ENCODE data around the gene XPO6.
"Not testable (repeated sequence)": the region's sequence is repeated elsewhere in the genome, so short reads cannot be mapped to it uniquely, and the experiment has no call there.

XPO6 gene

DNA sequence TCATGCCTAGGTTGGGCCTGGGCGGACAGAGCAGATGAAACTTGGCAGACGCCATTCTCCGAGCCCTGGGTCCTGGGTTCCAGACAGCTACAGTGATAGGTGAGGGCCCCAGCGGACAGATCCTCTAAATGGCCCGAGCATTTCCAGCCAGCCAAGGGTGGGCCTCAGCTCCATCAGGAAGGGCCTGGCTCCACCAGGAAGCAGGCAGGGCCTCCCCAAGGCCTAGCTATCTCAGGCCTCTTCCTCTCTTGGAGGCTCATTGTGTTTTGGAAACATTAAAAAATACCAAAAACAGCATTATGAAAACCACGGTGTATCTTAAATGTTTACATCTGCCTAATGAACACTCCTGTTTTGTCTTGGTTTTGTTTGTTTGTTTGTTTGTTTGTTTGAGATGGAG lies 42.4 kb upstream of the XPO6 start:
- no peak overlapping the region for H3K4me3 ChIP-seq (ENCODE audit: low read depth, low read length)
- TF ChIP-seq, protein P1, sequence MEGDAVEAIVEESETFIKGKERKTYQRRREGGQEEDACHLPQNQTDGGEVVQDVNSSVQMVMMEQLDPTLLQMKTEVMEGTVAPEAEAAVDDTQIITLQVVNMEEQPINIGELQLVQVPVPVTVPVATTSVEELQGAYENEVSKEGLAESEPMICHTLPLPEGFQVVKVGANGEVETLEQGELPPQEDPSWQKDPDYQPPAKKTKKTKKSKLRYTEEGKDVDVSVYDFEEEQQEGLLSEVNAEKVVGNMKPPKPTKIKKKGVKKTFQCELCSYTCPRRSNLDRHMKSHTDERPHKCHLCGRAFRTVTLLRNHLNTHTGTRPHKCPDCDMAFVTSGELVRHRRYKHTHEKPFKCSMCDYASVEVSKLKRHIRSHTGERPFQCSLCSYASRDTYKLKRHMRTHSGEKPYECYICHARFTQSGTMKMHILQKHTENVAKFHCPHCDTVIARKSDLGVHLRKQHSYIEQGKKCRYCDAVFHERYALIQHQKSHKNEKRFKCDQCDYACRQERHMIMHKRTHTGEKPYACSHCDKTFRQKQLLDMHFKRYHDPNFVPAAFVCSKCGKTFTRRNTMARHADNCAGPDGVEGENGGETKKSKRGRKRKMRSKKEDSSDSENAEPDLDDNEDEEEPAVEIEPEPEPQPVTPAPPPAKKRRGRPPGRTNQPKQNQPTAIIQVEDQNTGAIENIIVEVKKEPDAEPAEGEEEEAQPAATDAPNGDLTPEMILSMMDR (IDR thresholded peaks at IDR 0.05; ENCODE audit: low read depth, low read length): no peak

DNA sequence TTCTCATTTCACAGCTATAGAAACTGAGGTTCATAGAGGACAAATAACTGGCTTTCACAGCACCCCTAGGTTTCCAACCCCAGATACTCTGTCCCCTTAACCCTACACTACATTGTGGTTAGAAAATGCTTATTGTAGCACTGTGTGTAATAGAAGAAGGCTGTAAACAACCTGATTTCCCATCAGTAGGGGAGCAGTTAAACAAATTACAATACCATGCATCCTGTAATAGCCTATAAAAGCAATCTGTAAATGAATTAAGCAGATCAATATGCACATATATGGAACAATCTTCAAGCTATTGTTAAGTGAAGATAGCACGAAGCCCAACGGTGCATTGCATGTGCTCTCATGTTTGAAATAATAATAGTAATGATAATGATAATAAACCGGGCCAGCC lies 39.2 kb upstream of the XPO6 start:
- H3K4me3 ChIP-seq (ENCODE audit: low read depth, low read length): no peak overlapping the region
- TF ChIP-seq, protein P1 (IDR thresholded peaks at IDR 0.05; ENCODE audit: low read depth, low read length): no peak

DNA sequence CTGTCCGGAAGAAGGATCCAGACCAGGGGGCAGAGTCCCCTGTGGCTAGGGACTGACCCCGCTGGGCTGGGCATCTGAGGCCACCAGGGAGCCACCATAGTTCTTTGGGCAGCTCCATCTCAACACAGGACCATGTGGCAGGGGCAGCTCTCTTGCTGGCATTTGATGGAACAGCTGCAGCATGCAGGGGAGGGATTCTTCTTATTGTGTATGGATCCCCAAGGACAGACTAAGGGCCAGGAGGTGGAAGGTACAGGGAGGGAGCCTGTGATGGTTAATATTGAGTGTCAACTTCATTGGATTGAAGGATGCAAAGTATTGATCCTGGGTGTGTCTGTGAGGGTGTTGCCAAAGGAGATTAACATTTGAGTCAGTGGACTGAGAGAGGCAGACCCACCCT lies 37.7 kb upstream of the XPO6 start:
- H3K4me3 ChIP-seq (ENCODE audit: low read depth, low read length): not testable (repeated sequence)

DNA sequence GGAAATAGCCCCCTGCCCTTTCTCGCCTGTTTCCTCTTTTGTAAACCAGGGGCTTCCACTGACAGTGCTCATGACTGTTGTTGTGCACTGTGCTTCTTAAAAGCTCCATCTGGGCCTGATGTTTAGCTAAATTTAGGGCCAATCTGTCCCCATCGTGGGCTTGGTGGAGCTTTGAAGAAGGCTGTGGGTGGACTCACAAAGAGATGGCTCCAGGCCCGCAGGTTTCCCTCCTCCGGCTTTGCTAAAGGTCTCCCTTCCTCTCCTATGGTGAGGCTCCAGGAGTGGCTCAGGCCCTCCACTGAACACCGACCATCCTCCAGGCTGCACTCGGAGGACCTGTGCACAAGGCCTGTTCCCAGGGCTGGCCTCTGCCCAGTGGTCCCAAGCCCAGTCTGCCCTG lies 30.2 kb upstream of the XPO6 start:
- TF ChIP-seq, protein P1 (IDR thresholded peaks at IDR 0.05; ENCODE audit: low read depth, low read length): no peak
- H3K4me3 ChIP-seq (ENCODE audit: low read depth, low read length): no peak overlapping the region

DNA sequence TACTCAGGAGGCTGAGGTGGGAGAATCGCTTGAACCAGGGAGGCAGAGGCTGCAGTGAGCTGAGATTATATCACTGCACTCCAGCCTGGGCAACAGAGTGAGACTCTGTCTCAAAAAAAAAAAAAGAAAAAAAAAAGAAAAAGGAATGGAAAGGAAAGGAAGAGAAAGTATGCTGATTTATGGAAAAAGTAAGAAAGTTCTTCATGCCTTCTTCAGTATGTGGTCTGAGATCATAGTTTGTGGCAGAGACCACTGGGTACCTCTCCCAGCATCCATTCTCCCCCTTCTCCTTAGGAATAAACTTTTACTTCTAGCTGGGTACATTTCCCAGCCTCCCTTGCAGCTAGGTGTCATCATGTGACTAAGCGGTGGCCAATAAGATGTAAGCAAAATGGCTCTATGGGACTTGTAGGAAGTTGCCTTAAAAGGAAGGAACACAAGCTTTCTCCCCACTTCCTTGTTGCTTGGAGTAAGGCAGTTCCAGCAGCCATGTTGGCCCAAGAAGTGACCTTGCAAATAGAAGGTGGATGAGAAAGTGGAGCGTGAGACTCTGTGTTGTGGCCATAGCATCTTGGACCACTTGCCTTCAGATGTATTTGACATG lies 26.1 kb upstream of the XPO6 start:
- no peak overlapping the region for H3K4me3 ChIP-seq (ENCODE audit: low read depth, low read length)
- TF ChIP-seq, protein P1 (IDR thresholded peaks at IDR 0.05; ENCODE audit: low read depth, low read length): no peak

DNA sequence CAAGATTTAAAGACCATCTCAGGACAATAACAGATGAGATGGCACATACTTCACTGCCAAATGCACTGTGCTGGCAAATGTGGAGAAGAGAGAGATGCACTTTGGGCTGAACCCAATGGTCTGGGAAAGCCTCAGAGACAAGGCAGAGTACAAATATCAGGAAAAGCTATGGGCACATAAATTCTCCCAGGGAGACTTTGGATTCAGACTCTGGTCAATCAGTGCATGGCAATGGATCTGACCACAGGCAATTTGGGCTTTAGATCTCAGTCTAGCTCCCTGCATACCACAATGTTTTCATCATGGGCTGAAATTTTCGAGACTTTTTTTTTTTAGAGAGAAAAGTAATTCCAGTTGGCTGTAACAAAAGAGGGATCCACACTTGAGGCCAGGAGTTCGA lies 20.0 kb upstream of the XPO6 start:
- TF ChIP-seq, protein P1 (IDR thresholded peaks at IDR 0.05; ENCODE audit: low read depth, low read length): no peak
- H3K4me3 ChIP-seq (ENCODE audit: low read depth, low read length): no peak overlapping the region

DNA sequence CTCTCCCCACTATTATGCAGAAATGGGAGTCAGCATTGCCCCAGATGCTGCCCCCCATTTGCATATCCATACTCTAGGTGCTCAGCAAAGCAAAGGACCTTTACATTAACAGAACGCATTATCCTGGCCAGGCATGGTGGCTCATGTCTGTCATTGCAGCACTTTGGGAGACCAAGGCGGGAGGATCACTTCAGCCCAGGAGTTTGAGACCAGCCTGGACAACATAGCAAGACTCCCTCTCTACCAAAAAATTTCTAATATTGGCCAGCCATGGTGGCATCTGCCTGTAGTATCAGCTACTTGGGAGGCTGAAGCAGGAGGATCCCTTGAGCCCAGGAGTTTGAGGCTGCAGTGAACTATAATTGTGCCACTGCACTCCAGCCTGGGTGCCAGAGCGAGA lies 12.1 kb upstream of the XPO6 start:
- H3K4me3 ChIP-seq (ENCODE audit: low read depth, low read length): not testable (repeated sequence)

DNA sequence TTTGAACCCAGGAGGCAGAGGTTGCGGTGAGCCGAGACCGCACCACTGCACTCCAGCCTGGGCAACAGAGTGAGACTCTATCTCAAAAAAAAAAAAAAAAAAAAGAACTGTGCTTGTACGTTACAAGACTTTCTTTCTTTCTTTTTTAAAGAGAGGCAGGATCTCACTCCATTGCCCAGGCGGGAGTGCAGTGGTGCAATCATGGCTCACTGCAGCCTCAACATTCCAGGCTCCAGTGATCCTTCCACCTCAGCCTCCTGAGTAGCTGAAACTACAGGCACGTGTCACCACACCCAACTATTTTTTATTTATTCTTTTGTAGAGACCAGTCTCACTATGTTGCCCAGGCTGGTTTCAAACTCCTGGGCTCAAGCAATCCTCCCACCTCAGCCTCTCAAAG lies 8.0 kb upstream of the XPO6 start:
- not testable (repeated sequence) for H3K4me3 ChIP-seq (ENCODE audit: low read depth, low read length)

DNA sequence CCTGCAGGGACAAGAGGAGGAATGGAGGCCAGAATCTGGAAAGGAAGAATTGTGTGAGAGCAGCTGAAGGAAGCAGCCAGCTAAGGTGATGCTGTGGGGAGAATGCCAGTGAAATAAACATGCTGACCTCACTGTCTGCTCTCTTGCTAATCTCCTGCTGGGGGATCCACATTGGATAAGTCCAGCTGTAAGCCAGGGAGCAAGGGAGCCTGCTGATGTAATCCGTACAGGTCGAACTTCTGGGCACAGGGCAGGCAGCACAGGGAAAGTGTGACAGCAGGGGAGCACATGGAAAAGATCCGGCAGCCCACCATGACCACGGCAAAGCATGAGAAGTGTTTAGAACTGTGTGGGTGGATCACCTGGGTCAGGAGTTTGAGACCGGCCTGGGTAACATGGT lies 7.5 kb upstream of the XPO6 start:
- TF ChIP-seq, protein P1 (IDR thresholded peaks at IDR 0.05; ENCODE audit: low read depth, low read length): no peak
- H3K4me3 ChIP-seq (ENCODE audit: low read depth, low read length): no peak overlapping the region

Data from WI38 (cell line).